Upper lobe of left lung (tissue), 4 donors: ENCODE data around the gene NOG.

ENCODE experiments used
- POLR2AphosphoS5 ChIP-seq, 2 donors: sonication (generic); formaldehyde crosslinking; IDR thresholded peaks; one replicate each; pipeline ENCODE4 v1.5.1; 2017; ENCODE audit warnings: antibody characterized with exemption in 2 of 2
- TF ChIP-seq, protein P1 (sequence below), 6 experiments: fragments of 450-650 bp in 4 of 6; fragments of 200-600 bp in 2 of 6; sonication (generic) in 2 of 6; IDR thresholded peaks; one replicate each; pipeline ENCODE4 v1.5.1; 2016 to 2019; ENCODE audit warnings: antibody characterized with exemption in 6 of 6

DNA sequence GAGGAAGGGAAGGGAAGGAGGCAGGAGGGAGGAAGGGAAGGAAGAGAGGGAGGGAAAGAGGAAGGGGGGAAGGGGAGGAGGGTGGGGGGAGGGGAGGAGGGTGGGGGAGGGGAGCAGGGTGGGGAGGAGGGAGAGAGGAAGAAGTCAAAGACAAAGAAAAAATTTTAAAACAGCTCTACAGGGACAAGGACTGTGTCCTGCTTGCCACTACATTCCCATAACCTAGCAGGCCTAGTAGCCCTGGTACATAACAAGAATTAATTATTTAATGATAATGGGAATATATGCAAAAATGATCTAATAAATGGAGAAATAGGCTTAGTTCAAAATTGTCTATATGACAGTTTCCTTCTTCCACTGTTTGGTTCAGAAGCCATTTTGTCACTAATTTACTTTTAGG, 47.6 kb upstream of the NOG start:
- TF ChIP-seq, protein P1, sequence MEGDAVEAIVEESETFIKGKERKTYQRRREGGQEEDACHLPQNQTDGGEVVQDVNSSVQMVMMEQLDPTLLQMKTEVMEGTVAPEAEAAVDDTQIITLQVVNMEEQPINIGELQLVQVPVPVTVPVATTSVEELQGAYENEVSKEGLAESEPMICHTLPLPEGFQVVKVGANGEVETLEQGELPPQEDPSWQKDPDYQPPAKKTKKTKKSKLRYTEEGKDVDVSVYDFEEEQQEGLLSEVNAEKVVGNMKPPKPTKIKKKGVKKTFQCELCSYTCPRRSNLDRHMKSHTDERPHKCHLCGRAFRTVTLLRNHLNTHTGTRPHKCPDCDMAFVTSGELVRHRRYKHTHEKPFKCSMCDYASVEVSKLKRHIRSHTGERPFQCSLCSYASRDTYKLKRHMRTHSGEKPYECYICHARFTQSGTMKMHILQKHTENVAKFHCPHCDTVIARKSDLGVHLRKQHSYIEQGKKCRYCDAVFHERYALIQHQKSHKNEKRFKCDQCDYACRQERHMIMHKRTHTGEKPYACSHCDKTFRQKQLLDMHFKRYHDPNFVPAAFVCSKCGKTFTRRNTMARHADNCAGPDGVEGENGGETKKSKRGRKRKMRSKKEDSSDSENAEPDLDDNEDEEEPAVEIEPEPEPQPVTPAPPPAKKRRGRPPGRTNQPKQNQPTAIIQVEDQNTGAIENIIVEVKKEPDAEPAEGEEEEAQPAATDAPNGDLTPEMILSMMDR (IDR thresholded peaks at IDR 0.05), result no peak
- TF ChIP-seq POLR2AphosphoS5 (IDR thresholded peaks at IDR 0.05), result no peak
